Naive thymus-derived CD4-positive, alpha-beta T cell (primary cell): ENCODE measurements around the gene MRGPRX4. TPM values are rescaled to one million over a fixed set of nuclear protein-coding genes. Genes with fewer than 3 reads are reported as not detected.
A peak's percentile ranks its signal among the peaks of the same experiment; 100 is the strongest.
"Not testable (repeated sequence)": the region's sequence is repeated elsewhere in the genome, so short reads cannot be mapped to it uniquely, and the experiment has no call there.

Experiments used
- ATAC-seq: fragments of 150-1000 bp; cut with Tn5 transposase; 2 replicates; pipeline ENCODE4 v1.10.0; 2021; ENCODE audit warnings: mild to moderate bottlenecking, moderate library complexity
- CTCF ChIA-PET: fragments of 350-600 bp; sonication (Branson Sonifier 250); formaldehyde crosslinking; loops from one replicate; lab custom pipeline; 2021; ENCODE audit warnings: antibody characterized with exemption; lab: Charles Lee
- POLR2A ChIA-PET: fragments of 350-600 bp; sonication (Branson Sonifier 250); formaldehyde crosslinking; loops from one replicate; lab custom pipeline; 2021; ENCODE audit warnings: antibody characterized with exemption, inconsistent platforms; lab: Charles Lee
- DNase-seq, 9 donors: peaks; one replicate each; pipeline versions ENCODE4 v3.0.0 to v3.0.0-alpha.2; 2020 to 2022; ENCODE audit warnings: mixed read lengths in 1 of 9
- H3K27ac ChIP-seq: one replicate; pipeline ENCODE4 v1.7.0; 2013; ENCODE audit warnings: mild to moderate bottlenecking, low read depth, low read length, moderate library complexity
- H3K27me3 ChIP-seq, 2 donors: one replicate each; pipeline ENCODE4 v1.7.0; 2013; ENCODE audit warnings: low read length in 2 of 2, mild to moderate bottlenecking in 2 of 2, moderate library complexity in 2 of 2; ENCODE audit not compliant: control insufficient read depth in 2 of 2, insufficient read depth in 2 of 2
- H3K36me3 ChIP-seq, 3 experiments: 1 replicate in 2 of 3; 2 replicates in 1 of 3; pipeline ENCODE4 v1.7.0; 2013; ENCODE audit warnings: low read length in 3 of 3, mild to moderate bottlenecking in 3 of 3, moderate library complexity in 1 of 3; ENCODE audit not compliant: insufficient read depth in 3 of 3, control insufficient read depth in 2 of 3
- H3K4me1 ChIP-seq, 2 donors: one replicate each; pipeline ENCODE4 v1.7.0; 2013; ENCODE audit warnings: low read length in 2 of 2, mild to moderate bottlenecking in 2 of 2, moderate library complexity in 1 of 2; ENCODE audit not compliant: control insufficient read depth in 2 of 2, insufficient read depth in 2 of 2
- H3K4me3 ChIP-seq: 2 replicates; pipeline ENCODE4 v1.7.0; 2013; ENCODE audit warnings: mild to moderate bottlenecking, low read length
- H3K9me3 ChIP-seq, 3 experiments: 1 replicate in 2 of 3; 2 replicates in 1 of 3; pipeline ENCODE4 v1.7.0; 2013; ENCODE audit warnings: low read length in 3 of 3; ENCODE audit not compliant: control insufficient read depth in 2 of 3
- H3K27ac Mint-ChIP-seq, 9 donors: one replicate each; pipeline ENCODE4 v1.8.0; 2020 to 2022; ENCODE audit warnings: mixed read lengths in 9 of 9, mild to moderate bottlenecking in 8 of 9, moderate library complexity in 5 of 9, inconsistent platforms in 2 of 9
- H3K27me3 Mint-ChIP-seq, 5 donors: one replicate each; pipeline ENCODE4 v1.8.0; 2021 to 2022; ENCODE audit warnings: mixed read lengths in 5 of 5, mild to moderate bottlenecking in 1 of 5
- H3K36me3 Mint-ChIP-seq, 5 donors: one replicate each; pipeline ENCODE4 v1.8.0; 2020 to 2022; ENCODE audit warnings: mixed read lengths in 5 of 5, mild to moderate bottlenecking in 3 of 5, inconsistent platforms in 1 of 5
- H3K4me1 Mint-ChIP-seq, 7 donors: one replicate each; pipeline ENCODE4 v1.8.0; 2020 to 2022; ENCODE audit warnings: mixed read lengths in 7 of 7, mild to moderate bottlenecking in 3 of 7, inconsistent platforms in 1 of 7
- H3K4me3 Mint-ChIP-seq, 10 donors: one replicate each; pipeline ENCODE4 v1.8.0; 2020 to 2022; ENCODE audit warnings: mild to moderate bottlenecking in 10 of 10, mixed read lengths in 10 of 10, moderate library complexity in 6 of 10, inconsistent platforms in 2 of 10
- H3K9me3 Mint-ChIP-seq, 11 donors: one replicate each; pipeline ENCODE4 v1.8.0; 2020 to 2022; ENCODE audit warnings: mixed read lengths in 11 of 11, mild to moderate bottlenecking in 4 of 11, inconsistent platforms in 1 of 11, moderate library complexity in 1 of 11
- intact Hi-C, 2 donors: fragments of 100-400 bp; cut with micrococcal nuclease; formaldehyde crosslinking; loops; one replicate each; pipeline ENCODE4 v1.15.1; 2023
- polyA plus RNA-seq, 2 donors: library from polyadenylated mRNA; unstranded; fragments of 300-500 nt; fragmentation: Illumina TruSeq; gene quantifications; one replicate each; pipeline ENCODE4 v1.2.3, GENCODE V29; 2021
- total RNA-seq, 6 experiments: library from RNA in 5 of 6; stranded (reverse) in 5 of 6; gene quantifications; 1 replicate in 5 of 6; 2 replicates in 1 of 6; pipeline ENCODE4 v1.2.3 and lab custom pipeline; 2021 to 2026

MRGPRX4 gene
- not detected for total RNA-seq
- not detected for polyA plus RNA-seq
- total RNA-seq (lab: John Stamatoyannopoulos, UW) = not detected

DNA sequence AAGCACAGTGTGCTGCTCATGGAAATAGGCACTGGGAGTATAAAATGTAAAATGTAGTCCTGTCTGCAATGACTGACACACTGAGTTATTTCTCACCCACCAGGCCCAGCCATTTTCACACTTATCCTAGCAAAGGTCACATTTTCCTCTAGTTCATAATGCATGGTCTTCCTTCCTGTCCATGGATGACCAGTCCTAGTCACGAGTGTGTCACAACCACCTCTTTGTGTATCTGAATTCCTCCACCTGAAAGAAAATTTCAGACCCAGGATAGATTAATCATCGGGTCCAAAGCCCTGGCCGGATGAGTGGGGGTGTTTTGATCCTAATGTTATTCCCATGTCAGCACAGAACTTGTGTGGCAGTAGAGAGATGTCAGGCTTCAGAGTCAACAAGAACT, at the start of gene MRGPRX4:
Gene MRGPRX4 (plus strand): TSS at position 172 of the 400 bp plus-strand sequence. CDS start 420 bp downstream, outside the sequence.
- intact Hi-C loops = no loop called here
- POLR2A ChIA-PET = no interaction called here

DNA sequence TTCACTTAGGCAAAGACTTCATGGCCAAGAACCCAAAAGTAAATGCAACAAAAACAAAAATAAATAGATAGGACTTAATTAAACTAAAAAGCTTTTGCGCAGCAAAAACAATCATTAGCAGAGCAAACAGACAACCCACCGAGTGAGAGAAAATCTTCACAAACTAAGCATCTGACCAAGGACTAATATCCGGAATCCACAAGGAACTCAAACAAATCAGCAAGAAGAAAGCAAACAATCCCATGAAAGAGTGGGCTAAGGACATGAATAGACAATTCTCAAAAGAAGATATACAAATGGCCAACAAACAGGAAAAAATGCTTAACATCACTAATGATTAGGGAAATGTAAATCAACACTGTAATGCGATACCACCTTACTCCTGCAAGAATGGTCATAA, 41.5 kb upstream of the MRGPRX4 start:
- DNase-seq, H3K9me3 Mint-ChIP-seq, H3K4me1 ChIP-seq, H3K36me3 Mint-ChIP-seq, H3K9me3 ChIP-seq, intact Hi-C loops, H3K4me3 Mint-ChIP-seq, ATAC-seq, CTCF ChIA-PET, H3K27ac ChIP-seq, H3K4me3 ChIP-seq, H3K27me3 ChIP-seq, H3K4me1 Mint-ChIP-seq, H3K27ac Mint-ChIP-seq, H3K36me3 ChIP-seq: not testable (repeated sequence)
- POLR2A ChIA-PET = interaction anchor here (0.6 kb wide), 1 partner anchor 34 kb away, joined by 4 read pairs; no protein-coding TSS in a partner anchor
- peaks cover 33 to 58% (median 47%) of the 10 kb centered on the region in 5 donors for H3K27me3 Mint-ChIP-seq

More for the DNA sequence above, at the start of gene MRGPRX4:
- H3K4me3 ChIP-seq = no peak within 1 kb of the TSS
- Mint-ChIP-seq H3K36me3 (peaks cover 0 to 5% (median 0%) of the 10 kb centered on the region in 5 donors), H3K27me3 (peaks cover 25 to 42% (median 34%) of the 10 kb centered on the region in 5 donors), H3K9me3 (no peaks in the 10 kb centered on the region), H3K27ac (peak within 1 kb of the TSS in 1 of 9 donors; percentile 74), H3K4me3 (no peak within 1 kb of the TSS), H3K4me1 (no peaks in the 10 kb centered on the region)
- peaks cover 0 to 5% of the 10 kb centered on the region in 2 donors for H3K27me3 ChIP-seq
- CTCF ChIA-PET = no interaction called here
- ATAC-seq (no peak), DNase-seq (no peak)
- no peak within 1 kb of the TSS for H3K27ac ChIP-seq
- no peaks in the 10 kb centered on the region for H3K9me3 ChIP-seq
- H3K4me1 ChIP-seq = no peaks in the 10 kb centered on the region
- no peaks in the 10 kb centered on the region for H3K36me3 ChIP-seq

DNA sequence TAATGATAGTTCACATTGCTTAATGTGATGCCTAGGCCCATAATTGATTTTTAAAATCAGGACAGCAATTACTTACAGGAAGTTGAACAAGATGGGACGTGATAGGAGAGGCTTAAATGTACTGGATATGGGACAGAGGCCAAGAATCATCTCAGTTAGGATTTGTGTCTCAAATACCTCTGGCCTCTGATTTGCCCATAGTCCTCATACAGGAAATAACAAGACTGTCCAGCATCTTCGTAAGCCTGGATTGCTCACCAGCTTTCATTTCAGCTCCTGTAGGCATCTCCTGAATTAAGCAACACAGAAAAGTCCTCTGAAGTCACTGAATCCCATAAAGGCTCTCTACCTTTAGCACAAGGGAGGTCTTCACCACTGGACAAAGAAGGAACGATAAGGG, 40.3 kb upstream of the MRGPRX4 start, which contains the start of gene MRGPRX3:
Gene MRGPRX3 (plus strand): TSS at position 231 of the 400 bp plus-strand sequence. CDS start 4,632 bp downstream, outside the sequence.
- CTCF ChIA-PET = no interaction called here
- no peak for ATAC-seq

DNA sequence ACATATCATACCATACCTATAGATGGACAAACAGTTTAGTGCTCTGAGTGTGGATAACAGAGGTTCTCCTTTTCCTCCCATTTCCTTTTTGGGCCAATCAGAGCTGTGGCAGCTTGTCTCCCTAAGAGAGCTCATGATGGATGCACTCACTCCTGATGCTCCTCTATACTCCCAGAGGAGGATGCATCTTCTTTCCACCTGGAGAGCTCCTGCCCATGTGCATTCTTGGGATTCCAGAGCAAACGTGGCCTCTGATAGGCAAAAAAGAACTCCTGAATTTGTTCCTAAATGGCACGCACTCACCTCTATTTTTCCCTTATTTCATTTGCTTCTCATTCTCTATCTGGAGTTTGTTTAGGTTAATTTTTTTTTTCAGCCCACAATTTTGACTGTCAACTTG, 37.3 kb upstream of the MRGPRX4 start:
- no peak for DNase-seq
- no peaks in the 10 kb centered on the region for H3K4me1 ChIP-seq
- no peaks in the 10 kb centered on the region for H3K27me3 ChIP-seq
- H3K4me3 Mint-ChIP-seq = no peak overlapping the region
- H3K36me3 ChIP-seq = no peaks in the 10 kb centered on the region
- intact Hi-C loops = no loop called here
- H3K4me1 Mint-ChIP-seq = no peaks in the 10 kb centered on the region
- H3K36me3 Mint-ChIP-seq = no peaks in the 10 kb centered on the region
- peaks cover 0 to 3% (median 0%) of the 10 kb centered on the region in 11 donors for H3K9me3 Mint-ChIP-seq
- CTCF ChIA-PET = no interaction called here
- POLR2A ChIA-PET = no interaction called here
- H3K27ac ChIP-seq = no peak overlapping the region
- no peak overlapping the region for H3K27ac Mint-ChIP-seq
- H3K9me3 ChIP-seq = no peaks in the 10 kb centered on the region
- ATAC-seq = no peak
- H3K4me3 ChIP-seq = no peak overlapping the region
- H3K27me3 Mint-ChIP-seq = peaks cover 26 to 39% (median 36%) of the 10 kb centered on the region in 5 donors

More for the DNA sequence above, 40.3 kb upstream of the MRGPRX4 start, which contains the start of gene MRGPRX3:
- Histone ChIP-seq H3K36me3 (no peaks in the 10 kb centered on the region), H3K9me3 (no peaks in the 10 kb centered on the region), H3K27me3 (no peaks in the 10 kb centered on the region), H3K4me1 (no peaks in the 10 kb centered on the region), H3K4me3 (no peak within 1 kb of the TSS), H3K27ac (no peak within 1 kb of the TSS)
- no peak within 1 kb of the TSS for H3K4me3 Mint-ChIP-seq
- H3K4me1 Mint-ChIP-seq = no peaks in the 10 kb centered on the region
- peaks cover 31 to 56% (median 50%) of the 10 kb centered on the region in 5 donors for H3K27me3 Mint-ChIP-seq
- H3K36me3 Mint-ChIP-seq = peaks cover 0 to 3% (median 0%) of the 10 kb centered on the region in 5 donors
- H3K9me3 Mint-ChIP-seq = peaks cover 0 to 3% (median 0%) of the 10 kb centered on the region in 11 donors
- no peak for DNase-seq
- POLR2A ChIA-PET = no interaction called here
- no peak within 1 kb of the TSS for H3K27ac Mint-ChIP-seq
- intact Hi-C loops = no loop called here

DNA sequence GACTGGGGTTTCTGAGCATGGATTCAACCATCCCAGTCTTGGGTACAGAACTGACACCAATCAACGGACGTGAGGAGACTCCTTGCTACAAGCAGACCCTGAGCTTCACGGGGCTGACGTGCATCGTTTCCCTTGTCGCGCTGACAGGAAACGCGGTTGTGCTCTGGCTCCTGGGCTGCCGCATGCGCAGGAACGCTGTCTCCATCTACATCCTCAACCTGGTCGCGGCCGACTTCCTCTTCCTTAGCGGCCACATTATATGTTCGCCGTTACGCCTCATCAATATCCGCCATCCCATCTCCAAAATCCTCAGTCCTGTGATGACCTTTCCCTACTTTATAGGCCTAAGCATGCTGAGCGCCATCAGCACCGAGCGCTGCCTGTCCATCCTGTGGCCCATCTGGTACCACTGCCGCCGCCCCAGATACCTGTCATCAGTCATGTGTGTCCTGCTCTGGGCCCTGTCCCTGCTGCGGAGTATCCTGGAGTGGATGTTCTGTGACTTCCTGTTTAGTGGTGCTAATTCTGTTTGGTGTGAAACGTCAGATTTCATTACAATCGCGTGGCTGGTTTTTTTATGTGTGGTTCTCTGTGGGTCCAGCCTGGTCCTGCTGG, 35.3 kb upstream of the MRGPRX4 start:
- H3K4me3 ChIP-seq = no peak overlapping the region
- H3K27me3 Mint-ChIP-seq = peaks cover 23 to 49% (median 33%) of the 10 kb centered on the region in 5 donors
- H3K4me1 Mint-ChIP-seq = no peaks in the 10 kb centered on the region
- H3K36me3 Mint-ChIP-seq = no peaks in the 10 kb centered on the region
- no peaks in the 10 kb centered on the region for H3K9me3 Mint-ChIP-seq
- H3K27ac ChIP-seq = no peak overlapping the region
- H3K36me3 ChIP-seq = no peaks in the 10 kb centered on the region
- ChIA-PET POLR2A (no interaction called here), CTCF (no interaction called here)
- DNase-seq (no peak), ATAC-seq (no peak)
- H3K27ac Mint-ChIP-seq = no peak overlapping the region
- H3K9me3 ChIP-seq = no peaks in the 10 kb centered on the region
- no peak overlapping the region for H3K4me3 Mint-ChIP-seq
- no peaks in the 10 kb centered on the region for H3K27me3 ChIP-seq
- no peaks in the 10 kb centered on the region for H3K4me1 ChIP-seq
- intact Hi-C loops = no loop called here

DNA sequence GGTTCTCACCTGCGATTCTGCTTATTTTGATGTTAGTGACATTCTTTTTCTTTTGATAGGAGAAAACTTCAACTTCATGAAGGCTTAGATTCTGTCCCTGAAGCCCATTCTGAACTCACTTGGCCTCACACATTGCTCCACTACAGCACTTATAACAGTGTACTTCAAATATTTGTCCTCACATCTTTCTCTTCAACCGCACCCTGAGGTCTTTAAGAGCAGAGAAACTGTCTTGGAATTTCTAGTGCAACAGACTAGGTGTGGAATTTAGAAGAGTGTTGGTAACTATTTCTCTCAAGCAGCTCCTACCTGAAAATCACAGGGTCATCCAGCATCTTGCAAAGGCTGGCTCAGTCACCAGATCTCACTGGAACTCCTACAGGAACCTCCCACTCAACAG, 32.5 kb upstream of the MRGPRX4 start:
- H3K36me3 Mint-ChIP-seq = no peaks in the 10 kb centered on the region
- POLR2A ChIA-PET = no interaction called here

DNA sequence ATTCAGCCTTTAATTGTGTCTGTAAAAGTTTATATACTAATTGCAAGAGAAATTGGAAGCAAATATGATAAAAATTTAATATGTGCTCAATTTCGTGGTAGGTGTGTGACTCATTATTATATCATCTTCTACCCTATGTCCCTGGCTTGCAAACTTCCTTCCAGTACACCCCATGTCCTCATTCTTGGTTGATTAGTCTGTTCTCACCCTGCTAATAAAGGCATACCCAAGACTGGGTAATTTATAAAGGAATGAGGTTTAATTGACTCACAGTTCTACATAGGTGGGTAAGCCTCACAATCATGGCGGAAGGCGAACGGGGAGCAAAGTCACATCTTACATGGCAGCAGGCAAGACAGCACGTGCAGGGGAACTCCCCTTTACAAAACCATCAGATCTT, 28.4 kb upstream of the MRGPRX4 start:
- Histone ChIP-seq H3K36me3 (no peaks in the 10 kb centered on the region), H3K27me3 (no peaks in the 10 kb centered on the region), H3K4me1 (no peaks in the 10 kb centered on the region), H3K9me3 (no peaks in the 10 kb centered on the region), H3K27ac (no peak overlapping the region), H3K4me3 (no peak overlapping the region)
- H3K27me3 Mint-ChIP-seq = peaks cover 20 to 44% (median 39%) of the 10 kb centered on the region in 5 donors
- H3K4me3 Mint-ChIP-seq = no peak overlapping the region
- CTCF ChIA-PET = no interaction called here
- H3K27ac Mint-ChIP-seq = no peak overlapping the region
- intact Hi-C loops = no loop called here
- peaks cover 0 to 8% (median 5%) of the 10 kb centered on the region in 7 donors for H3K4me1 Mint-ChIP-seq
- H3K9me3 Mint-ChIP-seq = peaks cover 0 to 8% (median 1%) of the 10 kb centered on the region in 11 donors
- H3K36me3 Mint-ChIP-seq = no peaks in the 10 kb centered on the region
- POLR2A ChIA-PET = no interaction called here
- ATAC-seq = no peak
- no peak for DNase-seq

More for the DNA sequence above, 32.5 kb upstream of the MRGPRX4 start:
- Histone ChIP-seq H3K36me3 (no peaks in the 10 kb centered on the region), H3K4me3 (no peak overlapping the region), H3K27ac (no peak overlapping the region), H3K4me1 (no peaks in the 10 kb centered on the region), H3K27me3 (no peaks in the 10 kb centered on the region), H3K9me3 (no peaks in the 10 kb centered on the region)
- Mint-ChIP-seq H3K4me3 (no peak overlapping the region), H3K9me3 (peaks cover 0 to 2% (median 0%) of the 10 kb centered on the region in 11 donors), H3K27ac (no peak overlapping the region), H3K27me3 (peaks cover 17 to 49% (median 32%) of the 10 kb centered on the region in 5 donors), H3K4me1 (no peaks in the 10 kb centered on the region)
- CTCF ChIA-PET = no interaction called here
- ATAC-seq (no peak), DNase-seq (no peak)
- intact Hi-C loops = no loop called here
